Endothelial cell of umbilical vein (primary cell): ENCODE measurements around the gene SERGEF. TPM values are rescaled to one million over a fixed set of nuclear protein-coding genes. Genes with fewer than 3 reads are reported as not detected.

ENCODE experiments used
- BruUV-seq: library from RNA; stranded (reverse); fragments of 400-500 nt; replicated peaks from 2 replicates; lab custom pipeline; 2021; lab: Mats Ljungman, UMichigan
- CTCF ChIA-PET: fragments of 300-600, 350-600 bp; sonication (Branson Sonifier 250); formaldehyde crosslinking; loops from one replicate; lab custom pipeline; 2021; ENCODE audit warnings: antibody characterized with exemption, inconsistent platforms; lab: Charles Lee
- POLR2A ChIA-PET: fragments of 300-600, 350-600 bp; sonication (Branson Sonifier 250); formaldehyde crosslinking; loops from one replicate; lab custom pipeline; 2021; ENCODE audit warnings: antibody characterized with exemption, inconsistent platforms; lab: Charles Lee
- DNase-seq: peaks from one replicate; pipeline ENCODE4 v3.0.0-alpha.2; 2011; ENCODE audit warnings: low read depth, low spot score
- FAIRE-seq: peaks from 2 replicates; lab custom pipeline; 2011; peaks lifted over from hg19 to GRCh38; lab: Jason Lieb, UNC
- H2AFZ ChIP-seq: 2 replicates; pipeline ENCODE4 v1.6.0; 2012; ENCODE audit warnings: low read depth, low read length, control low read depth, inconsistent platforms
- H3K27ac ChIP-seq: 2 replicates; pipeline ENCODE4 v1.5.1; 2011; ENCODE audit warnings: low read depth, mild to moderate bottlenecking, control low read depth, low read length, moderate library complexity; ENCODE audit not compliant: insufficient read depth
- H3K27me3 ChIP-seq, 2 experiments: 2 replicates each; pipeline versions ENCODE4 v1.6.0 to v1.6.1; 2011; ENCODE audit warnings: low read length in 2 of 2, mixed read lengths in 1 of 2; ENCODE audit not compliant: control insufficient read depth in 2 of 2, insufficient read depth in 2 of 2
- H3K36me3 ChIP-seq, 2 experiments: 2 replicates in 1 of 2; 3 replicates in 1 of 2; pipeline ENCODE4 v1.5.1; 2011; ENCODE audit warnings: low read length in 2 of 2, mild to moderate bottlenecking in 1 of 2, moderate library complexity in 1 of 2; ENCODE audit not compliant: control insufficient read depth in 2 of 2, insufficient read depth in 2 of 2; ENCODE audit errors: extremely low read depth in 1 of 2
- H3K4me1 ChIP-seq: 3 replicates; pipeline ENCODE4 v1.5.1; 2011; ENCODE audit warnings: mild to moderate bottlenecking, low read length; ENCODE audit not compliant: control insufficient read depth, insufficient read depth; ENCODE audit errors: extremely low read depth
- H3K4me2 ChIP-seq: 2 replicates; pipeline ENCODE4 v1.6.1; 2011; ENCODE audit warnings: low read length, control low read depth, mixed read lengths; ENCODE audit not compliant: insufficient read depth
- H3K4me3 ChIP-seq, 3 experiments: fragments of 200-600 bp in 1 of 3; sonication (generic), shearing (Covaris generic) in 1 of 3; replicated peaks in 1 of 3; 2 replicates each; pipeline ENCODE4 v1.5.1; 2011 to 2016; ENCODE audit warnings: control low read depth in 3 of 3, low read length in 3 of 3, mild to moderate bottlenecking in 2 of 3, inconsistent platforms in 1 of 3, low read depth in 1 of 3, moderate library complexity in 1 of 3; ENCODE audit not compliant: insufficient read depth in 1 of 3
- H3K79me2 ChIP-seq: 2 replicates; pipeline ENCODE4 v1.6.0; 2012; ENCODE audit warnings: low read length, inconsistent platforms; ENCODE audit not compliant: control insufficient read depth, insufficient read depth
- H3K9ac ChIP-seq: replicated peaks from 2 replicates; pipeline ENCODE3; 2011; ENCODE audit warnings: low read length, control low read depth; ENCODE audit not compliant: insufficient read depth; ENCODE audit errors: extremely low read depth
- H3K9me1 ChIP-seq: replicated peaks from 3 replicates; pipeline ENCODE4 v1.6.0; 2011; ENCODE audit warnings: mild to moderate bottlenecking, low read length; ENCODE audit not compliant: control insufficient read depth, insufficient read depth; ENCODE audit errors: extremely low read depth
- H3K9me3 ChIP-seq: replicated peaks from 2 replicates; pipeline ENCODE4 v1.5.1; 2012; ENCODE audit warnings: low read length, inconsistent platforms; ENCODE audit not compliant: control insufficient read depth, insufficient read depth
- H4K20me1 ChIP-seq: replicated peaks from 2 replicates; pipeline ENCODE3; 2011; ENCODE audit warnings: mild to moderate bottlenecking, low read length; ENCODE audit not compliant: control insufficient read depth, insufficient read depth; ENCODE audit errors: extremely low read depth
- CTCF ChIP-seq, 2 donors: IDR thresholded peaks; 1 replicate in 1 of 2; 2 replicates in 1 of 2; pipeline ENCODE4 v1.5.1; 2011; ENCODE audit warnings: low read length in 2 of 2, mild to moderate bottlenecking in 2 of 2, moderate library complexity in 2 of 2, control low read depth in 1 of 2, inconsistent platforms in 1 of 2, low read depth in 1 of 2; ENCODE audit not compliant: insufficient read depth in 1 of 2; ENCODE audit errors: extremely low read depth in 1 of 2
- EZH2 ChIP-seq: IDR thresholded peaks from 2 replicates; pipeline ENCODE4 v1.6.1; 2012; ENCODE audit warnings: borderline replicate concordance, low read depth, mild to moderate bottlenecking, moderate library complexity, low read length, inconsistent platforms; ENCODE audit not compliant: severe bottlenecking
- FOS ChIP-seq: IDR thresholded peaks from 2 replicates; pipeline ENCODE4 v1.6.1; 2011; ENCODE audit warnings: mild to moderate bottlenecking, low read length, moderate library complexity, borderline replicate concordance; ENCODE audit not compliant: insufficient read depth
- GATA2 ChIP-seq: IDR thresholded peaks from 2 replicates; pipeline ENCODE4 v1.7.0; 2011; ENCODE audit warnings: low read depth, mild to moderate bottlenecking, moderate library complexity, mixed read lengths, low read length; ENCODE audit not compliant: insufficient read length, insufficient read depth
- JUN ChIP-seq: IDR thresholded peaks from 2 replicates; pipeline ENCODE4 v1.6.1; 2011; ENCODE audit warnings: borderline replicate concordance, low read depth; ENCODE audit not compliant: insufficient read length, insufficient read depth
- MAX ChIP-seq: IDR thresholded peaks from 2 replicates; pipeline ENCODE4 v1.6.1; 2011; ENCODE audit not compliant: insufficient read depth, insufficient read length
- MYC ChIP-seq: IDR thresholded peaks from one replicate; pipeline ENCODE4 v1.6.1; 2011; ENCODE audit warnings: mild to moderate bottlenecking, low read depth, low read length
- POLR2A ChIP-seq: IDR thresholded peaks from 2 replicates; pipeline ENCODE4 v1.6.1; 2012; ENCODE audit warnings: low read depth, mild to moderate bottlenecking, control low read depth, low read length
- POLR2AphosphoS5 ChIP-seq: IDR thresholded peaks from 2 replicates; pipeline ENCODE4 v1.6.1; 2012; ENCODE audit warnings: low read depth, mild to moderate bottlenecking, control low read depth, low read length, moderate library complexity; ENCODE audit not compliant: insufficient read depth
- dilution Hi-C: fragments of 300-500 bp; cut with MboI; formaldehyde crosslinking; loops from one replicate; pipeline ENCODE4 v1.15.0; 2019; ENCODE audit warnings: low sequenced_read_pairs; ENCODE audit not compliant: extremely low pct_ligation_motif_present
- intact Hi-C: fragments of 100-400 bp; cut with micrococcal nuclease; formaldehyde crosslinking; loops from one replicate; pipeline ENCODE4 v1.10.0; 2022
- polyA plus RNA-seq, 4 experiments: library from polyadenylated mRNA; depleted of rRNA in 3 of 4; stranded (reverse) in 3 of 4; unstranded in 1 of 4; fragments of >200 nt; gene quantifications; 2 replicates each; pipeline versions ENCODE4 v1.2.1 to v1.2.3, GENCODE V29; 2011 to 2012; ENCODE audit warnings: missing spikeins in 1 of 4
- total RNA-seq: library from RNA; stranded (reverse); gene quantifications from 2 replicates; pipeline ENCODE4 v1.2.3, GENCODE V29; 2021

The SERGEF gene
- total and polyA plus RNA-seq, 2 donors (not counting 3 experiments of a cell fraction or from before 2014, with no cell fraction given): 8.7 to 16.7 TPM

DNA sequence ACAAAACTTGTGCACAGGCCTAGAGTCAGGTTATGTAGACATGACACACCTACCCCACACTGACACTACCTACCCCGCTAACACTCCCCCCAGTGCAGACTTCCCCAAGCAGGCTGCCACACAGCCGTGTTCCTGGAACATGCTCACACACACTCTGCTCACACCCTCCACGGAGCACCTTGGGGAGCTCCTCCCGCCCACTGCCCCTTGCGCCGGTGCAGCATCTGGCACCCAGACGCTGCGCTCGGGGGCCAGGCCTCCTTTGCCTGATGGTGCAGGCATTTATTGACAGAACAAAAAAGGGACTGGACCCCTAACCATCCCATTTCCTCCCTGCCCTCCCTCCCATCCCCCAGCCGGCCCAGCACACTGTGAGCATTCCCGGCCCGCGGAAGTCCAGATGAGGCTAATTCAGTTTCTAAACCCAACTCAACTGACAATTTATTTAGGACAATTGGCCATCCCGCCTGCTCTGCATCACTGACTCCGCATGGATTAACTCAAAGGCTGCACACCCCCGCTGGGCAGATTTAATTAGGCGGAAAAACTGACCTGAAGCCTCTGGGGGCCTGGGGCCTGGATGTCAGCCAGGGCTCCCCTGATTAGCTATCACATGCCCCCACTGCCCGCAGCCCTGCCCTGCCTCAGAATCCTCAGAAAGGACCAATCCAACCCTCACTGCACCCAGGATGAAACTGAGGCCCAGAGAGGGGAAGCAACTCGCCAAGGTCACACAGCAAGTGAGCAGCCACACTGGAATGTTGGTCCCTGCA lies 248.2 kb downstream of the SERGEF start:
- no peak overlapping the region for H3K4me3 ChIP-seq
- H4K20me1 ChIP-seq: no peaks in the 10 kb centered on the region
- DNase-seq: no peak
- no peaks in the 10 kb centered on the region for H3K9me1 ChIP-seq
- no peaks in the 10 kb centered on the region for H3K36me3 ChIP-seq
- no peak overlapping the region for H2AFZ ChIP-seq
- no peak overlapping the region for H3K27ac ChIP-seq
- no peak overlapping the region for H3K9ac ChIP-seq
- FAIRE-seq: no peak
- no peaks in the 10 kb centered on the region for H3K79me2 ChIP-seq
- TF ChIP-seq MAX: no peak
- no peak for TF ChIP-seq POLR2A
- TF ChIP-seq CTCF (IDR thresholded peaks at IDR 0.05; ENCODE audit: extremely low read depth in 1 of 2, insufficient read depth in 1 of 2, low read depth in 1 of 2, low read length in 2 of 2): no peak
- CTCF ChIA-PET: no interaction called here
- no peaks in the 10 kb centered on the region for H3K27me3 ChIP-seq
- H3K4me1 ChIP-seq: no peaks in the 10 kb centered on the region
- no peaks in the 10 kb centered on the region for H3K9me3 ChIP-seq
- intact Hi-C loops: no loop called here
- no TSS peak for BruUV-seq
- no peak overlapping the region for H3K4me2 ChIP-seq
- POLR2A ChIA-PET: no interaction called here
- dilution Hi-C loops: no loop called here

DNA sequence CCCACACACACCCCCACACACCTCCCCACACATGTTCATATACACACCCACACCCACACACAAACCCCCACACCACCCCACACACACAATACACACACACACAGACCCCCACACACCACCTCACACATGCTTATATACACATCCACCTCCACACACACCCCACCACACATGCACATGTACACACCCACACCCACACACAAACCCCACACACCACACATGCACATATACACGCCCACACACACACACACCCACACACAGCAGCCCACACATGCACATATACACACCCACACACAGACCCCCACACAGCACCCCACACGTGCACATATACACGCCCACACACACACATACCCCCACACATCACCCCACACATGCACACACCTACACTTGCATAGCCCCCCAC lies 249.1 kb downstream of the SERGEF start:
- POLR2A ChIA-PET: no interaction called here
- dilution Hi-C loops: no loop called here

More for the DNA sequence above, 249.1 kb downstream of the SERGEF start:
- Histone ChIP-seq H3K36me3 (no peaks in the 10 kb centered on the region), H3K27me3 (no peaks in the 10 kb centered on the region), H3K9ac (no peak overlapping the region), H3K9me1 (no peaks in the 10 kb centered on the region), H3K9me3 (no peaks in the 10 kb centered on the region), H2AFZ (no peak overlapping the region), H3K79me2 (no peaks in the 10 kb centered on the region), H3K27ac (no peak overlapping the region), H4K20me1 (no peaks in the 10 kb centered on the region), H3K4me3 (no peak overlapping the region), H3K4me1 (no peaks in the 10 kb centered on the region), H3K4me2 (no peak overlapping the region)
- intact Hi-C loops: no loop called here
- no peak for DNase-seq
- FAIRE-seq: no peak
- CTCF ChIA-PET: no interaction called here
- BruUV-seq: no TSS peak
- TF ChIP-seq POLR2A (no peak), GATA2 (no peak), EZH2 (no peak), FOS (no peak), CTCF (IDR thresholded peaks at IDR 0.05; ENCODE audit: extremely low read depth in 1 of 2, insufficient read depth in 1 of 2, low read depth in 1 of 2, low read length in 2 of 2) (no peak), MAX (no peak), JUN (no peak), POLR2AphosphoS5 (no peak), MYC (no peak)
